ENCODE data around the gene OR6C70. TPM values are rescaled to one million over a fixed set of nuclear protein-coding genes. Genes with fewer than 3 reads are reported as not detected.

Gene OR6C70
- total RNA-seq, result not detected in 3 replicates

DNA sequence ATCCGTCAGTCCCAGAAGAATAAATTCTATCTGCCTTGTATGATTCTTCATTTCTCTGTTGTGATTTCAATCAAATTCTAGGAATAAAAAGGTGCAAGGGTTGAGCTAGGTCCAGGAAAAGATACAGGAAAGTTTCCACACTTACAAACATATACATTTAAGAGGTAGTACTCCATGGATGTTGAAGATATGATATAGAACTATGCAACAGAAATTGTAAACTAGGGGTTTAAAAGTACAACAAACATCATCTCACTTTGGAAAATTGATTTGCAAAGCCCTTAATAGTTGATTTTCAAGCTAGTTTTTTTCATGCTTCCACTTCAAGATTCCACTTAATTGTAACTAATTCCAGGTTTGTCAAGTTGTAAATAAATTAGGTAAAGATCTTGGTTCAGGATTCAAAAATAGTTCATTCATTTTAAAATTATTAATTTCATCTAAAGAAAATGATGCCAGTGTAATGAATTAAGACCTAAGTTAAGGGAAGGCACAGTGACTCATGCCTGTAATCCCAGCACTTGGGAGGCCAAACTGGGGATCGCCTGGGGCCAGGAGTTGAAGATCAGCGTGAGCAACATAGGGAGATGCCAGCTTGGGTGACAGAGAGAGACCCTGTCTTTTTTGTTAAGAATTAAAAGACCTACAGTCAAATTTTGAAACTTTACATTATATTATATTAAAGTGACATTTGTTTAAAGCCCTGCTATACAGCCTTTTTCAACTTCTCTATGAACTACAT lies at the start of gene OR6C70:
OR6C70 (minus strand) TSS at position 51 of the 742 bp plus-strand sequence; CDS start at position 51, 0 bp downstream.
- TF ChIP-seq, protein P1, sequence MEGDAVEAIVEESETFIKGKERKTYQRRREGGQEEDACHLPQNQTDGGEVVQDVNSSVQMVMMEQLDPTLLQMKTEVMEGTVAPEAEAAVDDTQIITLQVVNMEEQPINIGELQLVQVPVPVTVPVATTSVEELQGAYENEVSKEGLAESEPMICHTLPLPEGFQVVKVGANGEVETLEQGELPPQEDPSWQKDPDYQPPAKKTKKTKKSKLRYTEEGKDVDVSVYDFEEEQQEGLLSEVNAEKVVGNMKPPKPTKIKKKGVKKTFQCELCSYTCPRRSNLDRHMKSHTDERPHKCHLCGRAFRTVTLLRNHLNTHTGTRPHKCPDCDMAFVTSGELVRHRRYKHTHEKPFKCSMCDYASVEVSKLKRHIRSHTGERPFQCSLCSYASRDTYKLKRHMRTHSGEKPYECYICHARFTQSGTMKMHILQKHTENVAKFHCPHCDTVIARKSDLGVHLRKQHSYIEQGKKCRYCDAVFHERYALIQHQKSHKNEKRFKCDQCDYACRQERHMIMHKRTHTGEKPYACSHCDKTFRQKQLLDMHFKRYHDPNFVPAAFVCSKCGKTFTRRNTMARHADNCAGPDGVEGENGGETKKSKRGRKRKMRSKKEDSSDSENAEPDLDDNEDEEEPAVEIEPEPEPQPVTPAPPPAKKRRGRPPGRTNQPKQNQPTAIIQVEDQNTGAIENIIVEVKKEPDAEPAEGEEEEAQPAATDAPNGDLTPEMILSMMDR (IDR thresholded peaks at IDR 0.05; ENCODE audit: unreplicated experiment), result no peak
- Mint-ChIP-seq H3K4me3 (no peak within 1 kb of the TSS), H3K27ac (no peak within 1 kb of the TSS), H3K4me1 (no peaks in the 10 kb centered on the region), H3K36me3 (no peaks in the 10 kb centered on the region), H3K9me3 (no peaks in the 10 kb centered on the region), H3K27me3 (ENCODE audit: low read depth) (peaks cover 7% of the 10 kb centered on the region)
- DNase-seq (ENCODE audit: low spot score in 2 of 2, unreplicated experiment in 2 of 2), result no peak

DNA sequence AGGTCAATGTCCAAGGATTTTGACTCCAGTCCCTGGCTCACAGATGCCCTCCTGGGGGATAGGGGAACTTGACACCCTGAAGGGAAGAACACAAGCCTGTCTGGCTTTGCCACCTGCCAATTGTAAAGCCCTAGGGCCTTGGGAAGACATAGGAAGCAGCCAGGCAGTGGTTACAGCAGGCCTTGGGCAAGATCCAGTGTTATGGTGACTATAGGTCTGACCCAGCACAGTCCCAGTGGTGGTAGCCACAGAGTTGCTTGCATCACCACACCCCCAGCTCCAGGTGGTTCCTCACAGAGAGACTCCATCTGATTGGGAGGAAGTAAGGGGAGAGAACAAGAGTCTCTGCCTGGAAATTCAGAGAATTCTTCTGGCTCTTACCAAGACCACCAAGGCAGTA lies 46.5 kb upstream of the OR6C70 start:
- H3K27ac Mint-ChIP-seq, result no peak overlapping the region
- H3K9me3 Mint-ChIP-seq, result peaks cover 21% of the 10 kb centered on the region
- no peaks in the 10 kb centered on the region for H3K36me3 Mint-ChIP-seq
- peaks cover 2% of the 10 kb centered on the region for H3K27me3 Mint-ChIP-seq (ENCODE audit: low read depth)
- no peaks in the 10 kb centered on the region for H3K4me1 Mint-ChIP-seq
- H3K4me3 Mint-ChIP-seq, result no peak overlapping the region
- TF ChIP-seq, protein P1 (IDR thresholded peaks at IDR 0.05; ENCODE audit: unreplicated experiment), result no peak
- no peak for DNase-seq (ENCODE audit: low spot score in 2 of 2, unreplicated experiment in 2 of 2)

DNA sequence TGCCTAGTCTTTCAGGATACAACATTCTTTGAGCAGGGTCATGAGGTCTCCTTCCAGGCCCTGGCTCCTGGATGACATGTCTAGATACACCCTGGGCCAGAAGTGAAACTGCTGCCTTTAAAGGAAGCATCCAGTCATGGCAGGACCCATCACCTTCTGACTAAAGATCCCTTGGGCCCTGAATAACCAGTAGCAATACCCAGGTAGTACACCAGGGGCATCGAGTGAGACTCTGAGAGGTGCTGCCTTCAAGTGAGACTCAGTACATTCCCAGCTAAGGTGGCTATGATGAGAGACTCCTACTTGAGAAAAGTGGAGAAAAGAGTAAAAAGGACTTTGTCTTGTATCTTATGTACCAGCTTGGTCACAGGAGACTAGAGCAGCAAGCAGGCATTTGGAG lies 45.8 kb upstream of the OR6C70 start:
- peaks cover 21% of the 10 kb centered on the region for H3K9me3 Mint-ChIP-seq
- H3K4me3 Mint-ChIP-seq, result no peak overlapping the region
- no peak overlapping the region for H3K27ac Mint-ChIP-seq
- no peaks in the 10 kb centered on the region for H3K36me3 Mint-ChIP-seq
- DNase-seq (ENCODE audit: low spot score in 2 of 2, unreplicated experiment in 2 of 2), result no peak
- H3K4me1 Mint-ChIP-seq, result no peaks in the 10 kb centered on the region
- TF ChIP-seq, protein P1 (IDR thresholded peaks at IDR 0.05; ENCODE audit: unreplicated experiment), result no peak
- peaks cover 2% of the 10 kb centered on the region for H3K27me3 Mint-ChIP-seq (ENCODE audit: low read depth)

DNA sequence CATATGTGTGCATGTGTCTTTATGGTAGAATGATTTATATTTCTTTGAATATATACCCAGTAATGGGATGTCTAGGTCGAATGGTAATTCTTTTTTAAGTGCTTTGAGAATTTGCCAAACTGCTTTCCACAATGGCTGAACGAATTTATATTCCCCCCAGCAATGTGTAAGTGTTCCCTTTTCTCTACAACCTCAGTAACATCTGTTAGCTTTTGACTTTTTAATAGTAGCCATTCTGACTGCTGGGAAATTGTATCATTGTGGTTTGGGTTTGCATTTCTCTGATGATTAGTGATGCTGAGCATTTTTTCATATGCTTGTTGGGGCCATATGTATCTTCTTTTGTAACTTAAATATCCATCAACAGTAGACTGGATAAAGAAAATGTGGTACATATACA lies 31.7 kb upstream of the OR6C70 start:
- no peak for DNase-seq (ENCODE audit: low spot score in 2 of 2, unreplicated experiment in 2 of 2)
- Mint-ChIP-seq H3K27me3 (ENCODE audit: low read depth) (no peaks in the 10 kb centered on the region), H3K27ac (no peak overlapping the region), H3K4me3 (no peak overlapping the region), H3K36me3 (no peaks in the 10 kb centered on the region), H3K9me3 (no peaks in the 10 kb centered on the region), H3K4me1 (peaks cover 10% of the 10 kb centered on the region)
- TF ChIP-seq, protein P1 (IDR thresholded peaks at IDR 0.05; ENCODE audit: unreplicated experiment), result no peak

DNA sequence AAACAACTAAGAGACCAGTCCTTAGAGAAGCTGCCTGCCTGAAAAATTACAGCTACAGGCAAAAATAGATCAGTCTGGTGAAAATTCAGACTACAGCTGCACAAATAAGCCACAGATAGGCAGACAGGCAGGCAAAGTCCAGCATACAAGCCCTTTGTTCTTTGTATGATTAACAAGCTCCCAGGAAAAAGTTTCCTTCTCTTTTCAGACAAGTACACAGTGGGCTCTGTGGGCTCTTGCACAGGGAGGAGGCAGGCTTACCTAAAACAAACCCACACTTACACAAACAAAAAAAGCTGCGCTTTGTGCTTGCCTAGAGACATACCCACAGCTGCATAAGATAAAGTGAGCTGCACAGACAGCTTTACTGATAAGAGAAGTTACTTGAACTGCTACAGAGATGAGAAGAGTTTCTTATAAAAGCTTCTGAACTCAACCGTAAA lies 29.9 kb upstream of the OR6C70 start:
- H3K4me1 Mint-ChIP-seq, result peaks cover 10% of the 10 kb centered on the region
- H3K9me3 Mint-ChIP-seq, result no peaks in the 10 kb centered on the region
- no peaks in the 10 kb centered on the region for H3K36me3 Mint-ChIP-seq
- peaks cover 4% of the 10 kb centered on the region for H3K27me3 Mint-ChIP-seq (ENCODE audit: low read depth)
- peak overlapping the region; percentile 36 for H3K27ac Mint-ChIP-seq
- TF ChIP-seq, protein P1 (IDR thresholded peaks at IDR 0.05; ENCODE audit: unreplicated experiment), result no peak
- H3K4me3 Mint-ChIP-seq, result no peak overlapping the region
- DNase-seq (ENCODE audit: low spot score in 2 of 2, unreplicated experiment in 2 of 2), result no peak
